ENCODE data around the gene MPI. TPM values are rescaled to one million over a fixed set of nuclear protein-coding genes. Genes with fewer than 3 reads are reported as not detected.

MPI gene
- polyA plus RNA-seq, 3 donors, result 19.2 to 19.9 (median 19.7) TPM

DNA sequence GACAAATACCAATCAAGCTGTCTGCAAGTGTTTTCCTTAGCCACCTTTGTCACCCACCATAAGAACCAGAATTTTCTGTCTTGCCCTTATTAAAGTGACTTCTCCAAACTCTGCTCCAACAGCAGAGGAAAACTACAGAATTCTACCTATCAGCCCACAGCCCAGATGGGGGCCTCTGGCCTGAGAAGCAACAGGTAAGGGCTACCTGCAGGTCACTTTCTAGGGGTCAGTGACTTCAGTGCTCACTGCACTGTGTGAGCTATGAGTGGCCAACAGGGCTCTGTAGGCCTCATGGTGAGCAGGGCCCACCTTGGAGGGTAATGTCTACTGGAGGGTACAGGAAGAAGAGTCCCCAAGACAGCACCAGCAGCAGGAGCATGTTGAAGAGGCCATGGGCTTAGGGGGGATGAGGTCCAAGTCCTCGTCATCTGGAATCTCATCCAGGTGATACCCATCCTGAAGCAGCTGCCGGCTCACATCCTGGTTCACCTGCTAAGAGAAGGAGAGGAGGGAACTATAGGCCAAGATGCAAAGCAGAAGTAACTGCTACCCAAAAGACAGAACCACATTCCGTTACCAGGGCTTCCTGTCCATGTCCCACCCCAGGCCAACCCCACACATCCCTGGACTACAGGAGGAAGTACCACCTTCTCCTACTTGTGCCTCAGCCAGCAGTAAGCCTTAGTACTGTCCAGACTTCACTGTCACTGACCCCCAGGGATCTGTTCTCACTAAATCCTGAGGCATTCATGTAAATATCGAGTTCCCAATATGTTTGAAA, 12.6 kb downstream of the MPI start:
- H3K27ac Mint-ChIP-seq, result peak overlapping the region in 6 of 7 donors; percentile 13 to 80 (median 64)

DNA sequence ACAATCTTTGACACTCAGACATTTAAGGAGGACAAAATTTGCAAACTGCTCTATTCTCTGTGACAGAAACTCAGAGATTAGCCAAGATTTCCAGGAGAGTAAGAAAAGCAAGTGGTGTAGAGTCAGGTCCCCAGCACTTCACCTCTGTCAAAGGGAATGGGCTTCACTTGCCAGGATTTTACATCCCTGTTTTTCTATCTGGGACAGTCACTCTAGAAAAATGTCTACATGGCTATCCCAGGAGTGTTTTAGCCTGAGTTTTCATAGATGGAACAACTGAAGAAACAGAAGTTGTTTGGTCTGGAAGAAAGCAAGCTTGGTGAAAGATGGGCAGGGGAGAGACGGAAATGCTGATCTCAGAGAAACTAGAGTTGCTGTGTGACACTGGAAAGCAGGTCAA, 13.8 kb downstream of the MPI start:
- 100% methylated on average over 1 of the region's 1 CpG for WGBS (ENCODE audit: insufficient coverage)
- Histone ChIP-seq H3K27me3 (ENCODE audit: control insufficient read depth in 2 of 2, insufficient read depth in 2 of 2, low read length in 2 of 2) (no peaks in the 10 kb centered on the region), H3K9me3 (replicated peaks in 1 of 2; ENCODE audit: control insufficient read depth in 1 of 2, insufficient read depth in 1 of 2, low read length in 2 of 2) (no peaks in the 10 kb centered on the region), H3K79me2 (ENCODE audit: insufficient read depth, low read length) (peaks cover 23% of the 10 kb centered on the region), H3K36me3 (replicated peaks in 1 of 2; ENCODE audit: control insufficient read depth in 1 of 2, insufficient read depth in 2 of 2, low read length in 2 of 2) (peaks cover 29 to 55% of the 10 kb centered on the region in 2 donors), H4K20me1 (ENCODE audit: insufficient read depth, low read length) (peaks cover 15% of the 10 kb centered on the region), H3K4me2 (replicated peaks; ENCODE audit: extremely low read depth, low read length, poor library complexity, severe bottlenecking) (no peak overlapping the region), H3K4me1 (ENCODE audit: control insufficient read depth in 1 of 2, insufficient read depth in 2 of 2, low read length in 2 of 2) (peaks cover 31 to 38% of the 10 kb centered on the region in 2 donors), H3K9ac (ENCODE audit: insufficient read depth, low read length, poor library complexity, severe bottlenecking) (no peak overlapping the region), H3K27ac (ENCODE audit: low read depth in 1 of 2, low read length in 2 of 2) (no peak overlapping the region), H2AFZ (ENCODE audit: insufficient read depth, low read depth, low read length, poor library complexity, severe bottlenecking) (no peak overlapping the region), H3K4me3 (replicated peaks in 1 of 3; ENCODE audit: low read depth in 2 of 3, low read length in 3 of 3) (no peak overlapping the region)
- intact Hi-C loops (cut with micrococcal nuclease), result loop anchor here (5.0 to 10.0 kb wide), 2 partner anchors 36 to 59 kb away; partner anchors contain the start of gene ULK3 (in 2 of the 2)
- peaks cover 39% of the 10 kb centered on the region for H3K4me1 Mint-ChIP-seq
- H3K9me3 Mint-ChIP-seq, result peaks cover 0 to 2% (median 0%) of the 10 kb centered on the region in 7 donors
- DNase-seq, result no peak
- no peak overlapping the region for H3K4me3 Mint-ChIP-seq
- peak overlapping the region in 2 of 7 donors; percentile 32 to 37 for H3K27ac Mint-ChIP-seq
- peaks cover 0 to 1% (median 0%) of the 10 kb centered on the region in 3 donors for H3K27me3 Mint-ChIP-seq (ENCODE audit: low read depth in 3 of 3)
- TF ChIP-seq, protein P1, sequence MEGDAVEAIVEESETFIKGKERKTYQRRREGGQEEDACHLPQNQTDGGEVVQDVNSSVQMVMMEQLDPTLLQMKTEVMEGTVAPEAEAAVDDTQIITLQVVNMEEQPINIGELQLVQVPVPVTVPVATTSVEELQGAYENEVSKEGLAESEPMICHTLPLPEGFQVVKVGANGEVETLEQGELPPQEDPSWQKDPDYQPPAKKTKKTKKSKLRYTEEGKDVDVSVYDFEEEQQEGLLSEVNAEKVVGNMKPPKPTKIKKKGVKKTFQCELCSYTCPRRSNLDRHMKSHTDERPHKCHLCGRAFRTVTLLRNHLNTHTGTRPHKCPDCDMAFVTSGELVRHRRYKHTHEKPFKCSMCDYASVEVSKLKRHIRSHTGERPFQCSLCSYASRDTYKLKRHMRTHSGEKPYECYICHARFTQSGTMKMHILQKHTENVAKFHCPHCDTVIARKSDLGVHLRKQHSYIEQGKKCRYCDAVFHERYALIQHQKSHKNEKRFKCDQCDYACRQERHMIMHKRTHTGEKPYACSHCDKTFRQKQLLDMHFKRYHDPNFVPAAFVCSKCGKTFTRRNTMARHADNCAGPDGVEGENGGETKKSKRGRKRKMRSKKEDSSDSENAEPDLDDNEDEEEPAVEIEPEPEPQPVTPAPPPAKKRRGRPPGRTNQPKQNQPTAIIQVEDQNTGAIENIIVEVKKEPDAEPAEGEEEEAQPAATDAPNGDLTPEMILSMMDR (IDR thresholded peaks at IDR 0.05), result no peak
- H3K36me3 Mint-ChIP-seq, result peaks cover 46 to 47% of the 10 kb centered on the region in 2 donors

More for the DNA sequence above, 12.6 kb downstream of the MPI start:
- TF ChIP-seq, protein P1 (IDR thresholded peaks at IDR 0.05), result no peak
- Mint-ChIP-seq H3K9me3 (peaks cover 0 to 2% (median 0%) of the 10 kb centered on the region in 7 donors), H3K27me3 (ENCODE audit: low read depth in 3 of 3) (peaks cover 0 to 1% (median 0%) of the 10 kb centered on the region in 3 donors), H3K4me3 (no peak overlapping the region), H3K36me3 (peaks cover 50 to 55% of the 10 kb centered on the region in 2 donors), H3K4me1 (peaks cover 38% of the 10 kb centered on the region)
- no peak for DNase-seq
- H3K36me3 ChIP-seq (replicated peaks in 1 of 2; ENCODE audit: control insufficient read depth in 1 of 2, insufficient read depth in 2 of 2, low read length in 2 of 2), result peaks cover 36 to 66% of the 10 kb centered on the region in 2 donors
- H3K9ac ChIP-seq (ENCODE audit: insufficient read depth, low read length, poor library complexity, severe bottlenecking), result no peak overlapping the region
- peaks cover 30 to 35% of the 10 kb centered on the region in 2 donors for H3K4me1 ChIP-seq (ENCODE audit: control insufficient read depth in 1 of 2, insufficient read depth in 2 of 2, low read length in 2 of 2)
- H2AFZ ChIP-seq (ENCODE audit: insufficient read depth, low read depth, low read length, poor library complexity, severe bottlenecking), result no peak overlapping the region
- peaks cover 23% of the 10 kb centered on the region for H3K79me2 ChIP-seq (ENCODE audit: insufficient read depth, low read length)
- H3K27me3 ChIP-seq (ENCODE audit: control insufficient read depth in 2 of 2, insufficient read depth in 2 of 2, low read length in 2 of 2), result no peaks in the 10 kb centered on the region
- H3K27ac ChIP-seq (ENCODE audit: low read depth in 1 of 2, low read length in 2 of 2), result peak overlapping the region in 1 of 2 donors; percentile 30
- peaks cover 15% of the 10 kb centered on the region for H4K20me1 ChIP-seq (ENCODE audit: insufficient read depth, low read length)
- WGBS (ENCODE audit: insufficient coverage), result 44% methylated on average over 2 of the region's 4 CpGs
- no peaks in the 10 kb centered on the region for H3K9me3 ChIP-seq (replicated peaks in 1 of 2; ENCODE audit: control insufficient read depth in 1 of 2, insufficient read depth in 1 of 2, low read length in 2 of 2)
- intact Hi-C loops (cut with micrococcal nuclease), result loop anchor here (5.0 to 10.0 kb wide), 2 partner anchors 35 to 58 kb away; partner anchors contain the start of gene ULK3 (in 2 of the 2)
- H3K4me2 ChIP-seq (replicated peaks; ENCODE audit: extremely low read depth, low read length, poor library complexity, severe bottlenecking), result no peak overlapping the region
- no peak overlapping the region for H3K4me3 ChIP-seq (replicated peaks in 1 of 3; ENCODE audit: low read depth in 2 of 3, low read length in 3 of 3)
